Cerebellar nuclear complex (tissue), 1 donor: ENCODE data around the gene NR5A2.

Experiments
- DNase-seq, 2 experiments: peaks; one replicate each; lab custom pipeline; 2025; lab: John Stamatoyannopoulos, UW

NR5A2 gene

GRCh38 chr1:200206340-200206739, 178.8 kb downstream of the NR5A2 start:
- no peak for DNase-seq

- no peak for DNase-seq
Measured at GRCh38 chr1:200206761-200207160, 179.3 kb downstream of the NR5A2 start.

GRCh38 chr1:200207711-200208126, 180.2 kb downstream of the NR5A2 start:
- DNase-seq: no peak

- no peak for DNase-seq
Measured at GRCh38 chr1:200211157-200211556, 183.6 kb downstream of the NR5A2 start.

GRCh38 chr1:200213392-200213791, 185.9 kb downstream of the NR5A2 start:
- DNase-seq: no peak

GRCh38 chr1:200213921-200214320, 186.4 kb downstream of the NR5A2 start:
- no peak for DNase-seq

GRCh38 chr1:200215350-200215749, 187.8 kb downstream of the NR5A2 start:
- DNase-seq: no peak

GRCh38 chr1:200217703-200218102, 190.2 kb downstream of the NR5A2 start:
- no peak for DNase-seq

GRCh38 chr1:200221614-200222282, 194.2 kb downstream of the NR5A2 start:
- no peak for DNase-seq

- DNase-seq: no peak
Measured at GRCh38 chr1:200223207-200223606, 195.7 kb downstream of the NR5A2 start.

GRCh38 chr1:200223613-200224012, 196.1 kb downstream of the NR5A2 start:
- no peak for DNase-seq

GRCh38 chr1:200224315-200224714, 196.8 kb downstream of the NR5A2 start:
- DNase-seq: no peak

GRCh38 chr1:200226268-200226968, 198.9 kb downstream of the NR5A2 start:
- no peak for DNase-seq

- DNase-seq: no peak
Measured at GRCh38 chr1:200226969-200227303, 199.4 kb downstream of the NR5A2 start.
